Transverse colon (tissue), 4 donors: Measurements from ENCODE around the gene PRKCZ. TPM values are rescaled to one million over a fixed set of nuclear protein-coding genes. Genes with fewer than 3 reads are reported as not detected.

Experiments
- DNase-seq: peaks from one replicate; pipeline ENCODE4 v3.0.0-alpha.2; 2019
- H3K27ac ChIP-seq, 4 donors: fragments of 200-600 bp; sonication (generic); 2 replicates each; pipeline ENCODE4 v1.5.1; 2016 to 2018; ENCODE audit warnings: inconsistent platforms in 4 of 4
- H3K27me3 ChIP-seq: fragments of 200-600 bp; sonication (generic); 2 replicates; pipeline ENCODE4 v1.5.1; 2017; ENCODE audit warnings: inconsistent platforms
- H3K36me3 ChIP-seq, 4 donors: fragments of 200-600 bp; sonication (generic); 2 replicates each; pipeline ENCODE4 v1.5.1; 2017 to 2019; ENCODE audit warnings: inconsistent platforms in 4 of 4
- H3K4me1 ChIP-seq, 4 donors: fragments of 200-600 bp; sonication (generic); 2 replicates each; pipeline ENCODE4 v1.5.1; 2017 to 2020; ENCODE audit warnings: inconsistent platforms in 4 of 4
- H3K4me3 ChIP-seq, 4 donors: fragments of 200-600 bp; sonication (generic); 1 replicate in 1 of 4; 2 replicates in 3 of 4; pipeline versions ENCODE4 v1.5.1 to v1.6.1; 2017 to 2019; ENCODE audit warnings: inconsistent platforms in 4 of 4
- H3K9me3 ChIP-seq, 2 donors: fragments of 200-600 bp; sonication (generic); 2 replicates each; pipeline ENCODE4 v1.5.1; 2017 to 2019; ENCODE audit warnings: inconsistent platforms in 2 of 2
- EP300 ChIP-seq: sonication (generic); formaldehyde crosslinking; IDR thresholded peaks from one replicate; pipeline ENCODE4 v1.6.1; 2017; ENCODE audit warnings: antibody characterized with exemption, low read depth
- POLR2A ChIP-seq: fragments of 450-650 bp; IDR thresholded peaks from one replicate; pipeline ENCODE4 v1.6.1; 2016; ENCODE audit warnings: antibody characterized with exemption, mild to moderate bottlenecking, moderate library complexity
- POLR2AphosphoS5 ChIP-seq, 3 donors: sonication (generic); formaldehyde crosslinking; IDR thresholded peaks; one replicate each; pipeline ENCODE4 v1.6.1; 2016; ENCODE audit warnings: antibody characterized with exemption in 3 of 3
- WGBS, 2 donors: methylation state at CpG; one replicate each; pipeline ENCODE4 v1.1.5; 2018; ENCODE audit warnings: low coverage in 1 of 2; 5-methylcytosine and 5-hydroxymethylcytosine counted together
- in situ Hi-C, 4 donors: fragments of 200-750 bp; cut with MboI; loops; one replicate each; pipeline versions ENCODE4 v1.15.0 to v1.15.1; 2017; ENCODE audit warnings: low sequenced_read_pairs in 3 of 4, low pct_ligation_motif_present in 1 of 4, low pct_unique_long_range_greater_than_20kb in 1 of 4
- intact Hi-C: fragments of 100-400 bp; cut with DNase I; formaldehyde crosslinking; loops from one replicate; pipeline ENCODE4 v1.15.1; 2023; ENCODE audit warnings: low total_unique reads
- total RNA-seq, 4 donors: library from RNA; depleted of rRNA; stranded (reverse); fragments of >200 nt; gene quantifications; one replicate each; pipeline ENCODE4 v1.1.0, GENCODE V29; 2016
- TF ChIP-seq, protein P1 (sequence below), 5 experiments: fragments of 200-600 bp in 3 of 5; fragments of 450-650 bp in 2 of 5; sonication (generic) in 3 of 5; IDR thresholded peaks; 1 replicate in 2 of 5; 2 replicates in 3 of 5; pipeline ENCODE4 v1.5.1; 2016 to 2017; ENCODE audit warnings: antibody characterized with exemption in 5 of 5, inconsistent platforms in 3 of 5, mild to moderate bottlenecking in 2 of 5, moderate library complexity in 1 of 5

The PRKCZ gene
- total RNA-seq, 4 donors from 2014 or later: 48.6 to 96.7 (median 54.4) TPM

DNA sequence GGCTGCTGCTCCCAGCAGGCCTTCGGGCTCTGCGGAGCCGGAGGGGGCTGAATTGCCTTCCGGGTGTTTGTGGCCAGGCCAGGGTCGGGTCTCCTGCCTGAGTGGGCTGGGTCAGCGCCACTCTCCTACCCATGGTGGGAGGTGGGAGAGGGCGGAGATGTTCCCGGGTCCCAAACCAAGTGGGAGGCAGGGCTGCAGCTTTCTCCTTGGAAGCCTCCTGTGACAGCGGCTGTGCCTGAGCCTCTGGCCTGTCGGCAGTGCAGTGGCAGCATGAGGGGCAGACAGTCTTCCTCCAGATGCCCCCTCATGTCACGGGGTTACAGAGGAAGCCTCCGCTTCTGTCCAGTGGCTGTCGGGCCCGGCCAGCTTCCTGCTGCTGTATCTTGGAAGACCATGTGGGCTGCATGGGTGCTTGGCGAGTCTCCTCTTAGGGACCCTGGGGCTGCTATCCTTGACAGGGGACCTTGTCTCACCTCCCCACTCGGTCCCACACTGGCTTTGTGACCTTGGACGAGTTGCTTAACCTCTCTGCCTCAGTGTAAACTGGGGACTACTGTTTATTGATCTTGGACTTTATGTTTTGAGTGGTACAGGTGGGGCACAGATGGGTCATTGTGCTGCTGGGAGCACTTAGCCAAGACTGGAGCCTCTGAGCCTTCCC, 182.2 kb downstream of the PRKCZ start:
- DNase-seq: no peak
- intact Hi-C loops: loop anchor here (5.0 kb wide), 1 partner anchor 80 kb away; no protein-coding TSS in a partner anchor

DNA sequence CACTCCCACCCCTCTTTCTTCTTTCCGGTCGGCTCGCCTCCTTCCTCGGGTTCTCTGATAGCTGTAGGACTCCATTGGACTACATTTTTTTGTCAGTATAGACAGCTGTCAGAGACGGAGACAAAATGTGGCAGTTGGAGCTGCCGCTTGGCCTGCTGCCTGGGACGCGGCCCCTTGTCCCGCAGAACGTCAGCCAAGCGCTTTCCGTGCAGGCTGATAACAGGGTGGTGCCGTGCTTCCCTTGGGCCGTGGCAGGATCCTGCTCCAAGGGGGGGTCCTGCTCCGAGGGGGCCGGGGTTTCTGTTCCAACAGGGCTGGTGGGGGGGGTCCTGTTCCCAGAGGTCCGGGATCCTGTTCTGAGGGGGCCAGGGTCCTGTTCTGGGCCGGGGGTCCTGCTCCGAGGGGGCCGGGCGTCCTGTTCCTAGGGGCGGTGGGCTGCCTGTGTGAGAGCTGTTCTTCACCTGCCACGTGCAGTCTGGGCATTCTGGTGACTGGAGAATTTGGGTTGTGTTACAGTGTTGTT, 182.8 kb downstream of the PRKCZ start:
- H3K4me3 ChIP-seq: peak overlapping the region in 2 of 4 donors; percentile 54 to 68

More for the DNA sequence above, 182.2 kb downstream of the PRKCZ start:
- Histone ChIP-seq H3K4me3 (peak overlapping the region in 3 of 4 donors; percentile 4 to 68 (median 54)), H3K9me3 (no peaks in the 10 kb centered on the region), H3K27ac (peak overlapping the region; percentile 82 to 90 (median 85)), H3K27me3 (no peaks in the 10 kb centered on the region), H3K36me3 (no peaks in the 10 kb centered on the region), H3K4me1 (peaks cover 39 to 84% (median 78%) of the 10 kb centered on the region in 4 donors)
- 62% methylated on average over 16 of the region's 17 CpGs; no CpG with 5 or more reads in 1 of the 2 donors for WGBS, 2 donors
- TF ChIP-seq, protein P1, sequence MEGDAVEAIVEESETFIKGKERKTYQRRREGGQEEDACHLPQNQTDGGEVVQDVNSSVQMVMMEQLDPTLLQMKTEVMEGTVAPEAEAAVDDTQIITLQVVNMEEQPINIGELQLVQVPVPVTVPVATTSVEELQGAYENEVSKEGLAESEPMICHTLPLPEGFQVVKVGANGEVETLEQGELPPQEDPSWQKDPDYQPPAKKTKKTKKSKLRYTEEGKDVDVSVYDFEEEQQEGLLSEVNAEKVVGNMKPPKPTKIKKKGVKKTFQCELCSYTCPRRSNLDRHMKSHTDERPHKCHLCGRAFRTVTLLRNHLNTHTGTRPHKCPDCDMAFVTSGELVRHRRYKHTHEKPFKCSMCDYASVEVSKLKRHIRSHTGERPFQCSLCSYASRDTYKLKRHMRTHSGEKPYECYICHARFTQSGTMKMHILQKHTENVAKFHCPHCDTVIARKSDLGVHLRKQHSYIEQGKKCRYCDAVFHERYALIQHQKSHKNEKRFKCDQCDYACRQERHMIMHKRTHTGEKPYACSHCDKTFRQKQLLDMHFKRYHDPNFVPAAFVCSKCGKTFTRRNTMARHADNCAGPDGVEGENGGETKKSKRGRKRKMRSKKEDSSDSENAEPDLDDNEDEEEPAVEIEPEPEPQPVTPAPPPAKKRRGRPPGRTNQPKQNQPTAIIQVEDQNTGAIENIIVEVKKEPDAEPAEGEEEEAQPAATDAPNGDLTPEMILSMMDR (IDR thresholded peaks at IDR 0.05): no peak
- TF ChIP-seq POLR2A: no peak
- TF ChIP-seq POLR2AphosphoS5 (IDR thresholded peaks at IDR 0.05): no peak
- no peak for TF ChIP-seq EP300
- in situ Hi-C loops: no loop called here

GRCh38 chr1:2233468-2233867, 183.3 kb downstream of the PRKCZ start:
- no peak for DNase-seq
- Histone ChIP-seq H3K9me3 (no peaks in the 10 kb centered on the region), H3K4me3 (peak overlapping the region in 2 of 4 donors; percentile 12 to 54), H3K27ac (peak overlapping the region; percentile 82 to 90 (median 85)), H3K36me3 (no peaks in the 10 kb centered on the region), H3K27me3 (no peaks in the 10 kb centered on the region), H3K4me1 (peaks cover 48 to 95% (median 88%) of the 10 kb centered on the region in 4 donors)
- TF ChIP-seq, protein P1 (IDR thresholded peaks at IDR 0.05): no peak
- TF ChIP-seq POLR2AphosphoS5 (IDR thresholded peaks at IDR 0.05): no peak
- no peak for TF ChIP-seq POLR2A
- TF ChIP-seq EP300: no peak
- in situ Hi-C loops (no loop called here), intact Hi-C loops (loop anchor here (5.0 kb wide), 1 partner anchor 79 kb away; no protein-coding TSS in a partner anchor)
- 80% methylated on average over 12 of the region's 12 CpGs; no CpG with 5 or more reads in 1 of the 2 donors for WGBS, 2 donors

More for the DNA sequence above, 182.8 kb downstream of the PRKCZ start:
- Histone ChIP-seq H3K4me1 (peaks cover 43 to 90% (median 84%) of the 10 kb centered on the region in 4 donors), H3K27ac (peak overlapping the region; percentile 82 to 90 (median 85)), H3K9me3 (no peaks in the 10 kb centered on the region), H3K36me3 (no peaks in the 10 kb centered on the region), H3K27me3 (no peaks in the 10 kb centered on the region)
- TF ChIP-seq, protein P1 (IDR thresholded peaks at IDR 0.05): no peak
- TF ChIP-seq POLR2AphosphoS5 (IDR thresholded peaks at IDR 0.05): no peak
- no peak for DNase-seq
- 61 to 84% methylated on average over 3 to 16 of the region's 23 CpGs for WGBS, 2 donors
- in situ Hi-C loops (no loop called here), intact Hi-C loops (loop anchor here (5.0 kb wide), 1 partner anchor 79 kb away; no protein-coding TSS in a partner anchor)

- in situ Hi-C loops: no loop called here
- H3K36me3 ChIP-seq: no peaks in the 10 kb centered on the region
- 19% methylated on average over 26 of the region's 27 CpGs; no CpG with 5 or more reads in 1 of the 2 donors for WGBS, 2 donors
Observed at GRCh38 chr1:2233997-2234761, 184.0 kb downstream of the PRKCZ start.

More at GRCh38 chr1:2233997-2234761, 184.0 kb downstream of the PRKCZ start:
- Histone ChIP-seq H3K27ac (peak overlapping the region; percentile 82 to 90 (median 85)), H3K4me3 (peak overlapping the region in 2 of 4 donors; percentile 12 to 54), H3K9me3 (no peaks in the 10 kb centered on the region), H3K27me3 (no peaks in the 10 kb centered on the region), H3K4me1 (peaks cover 51 to 100% (median 94%) of the 10 kb centered on the region in 4 donors)
- TF ChIP-seq POLR2AphosphoS5 (IDR thresholded peaks at IDR 0.05) (peak in 2 of 3 donors; percentile 50 to 65), POLR2A (peak; percentile 40), EP300 (no peak)
- TF ChIP-seq, protein P1 (IDR thresholded peaks at IDR 0.05): no peak
- peak; percentile 81 for DNase-seq
- intact Hi-C loops: loop anchor here (5.0 kb wide), 1 partner anchor 78 kb away; no protein-coding TSS in a partner anchor
